H9 (cell line): ENCODE measurements around the gene ARG1. TPM values are rescaled to one million over a fixed set of nuclear protein-coding genes. Genes with fewer than 3 reads are reported as not detected.

Source experiments
- DNase-seq: peaks from one replicate; pipeline ENCODE4 v3.0.0-alpha.2; 2017
- H2AFZ ChIP-seq: one replicate; pipeline ENCODE4 v1.6.1; 2013; ENCODE audit warnings: mild to moderate bottlenecking, low read length, control low read depth, moderate library complexity
- H2AK5ac ChIP-seq: 2 replicates; pipeline ENCODE4 v1.6.1; 2013; ENCODE audit warnings: low read length, control low read depth, mixed read lengths; ENCODE audit not compliant: insufficient read length
- H2BK120ac ChIP-seq: one replicate; pipeline ENCODE4 v1.6.1; 2013; ENCODE audit warnings: low read depth, mild to moderate bottlenecking, low read length, control low read depth, inconsistent platforms; ENCODE audit not compliant: poor library complexity, severe bottlenecking
- H2BK12ac ChIP-seq: 2 replicates; pipeline ENCODE4 v1.6.1; 2013; ENCODE audit warnings: low read length, control low read depth, mixed read lengths, low read depth; ENCODE audit not compliant: insufficient read length
- H2BK15ac ChIP-seq: 2 replicates; pipeline ENCODE4 v1.6.1; 2013; ENCODE audit warnings: low read depth, low read length, control low read depth
- H2BK20ac ChIP-seq: one replicate; pipeline ENCODE4 v1.6.1; 2013; ENCODE audit warnings: low read depth, mild to moderate bottlenecking, low read length, control low read depth, inconsistent platforms; ENCODE audit not compliant: poor library complexity, severe bottlenecking
- H2BK5ac ChIP-seq: 2 replicates; pipeline ENCODE4 v1.6.1; 2013; ENCODE audit warnings: low read length, control low read depth, mixed read lengths; ENCODE audit not compliant: insufficient read length
- H3K14ac ChIP-seq: 2 replicates; pipeline ENCODE4 v1.6.1; 2013; ENCODE audit warnings: low read length, control low read depth; ENCODE audit not compliant: insufficient read depth
- H3K18ac ChIP-seq: 2 replicates; pipeline ENCODE4 v1.6.1; 2013; ENCODE audit warnings: low read depth, mild to moderate bottlenecking, mixed read lengths, low read length, control low read depth; ENCODE audit not compliant: insufficient read length
- H3K23ac ChIP-seq: 2 replicates; pipeline ENCODE4 v1.6.1; 2013; ENCODE audit warnings: low read length, control low read depth, mixed read lengths, low read depth; ENCODE audit not compliant: insufficient read length
- H3K23me2 ChIP-seq: 2 replicates; pipeline ENCODE4 v1.6.1; 2013; ENCODE audit warnings: low read depth, mild to moderate bottlenecking, mixed read lengths, low read length, control low read depth; ENCODE audit not compliant: insufficient read length, poor library complexity, severe bottlenecking
- H3K27ac ChIP-seq: 2 replicates; pipeline ENCODE4 v1.5.1; 2013; ENCODE audit warnings: low read length, control low read depth, mixed read lengths, low read depth; ENCODE audit not compliant: insufficient read length
- H3K27me3 ChIP-seq: 2 replicates; pipeline ENCODE4 v1.6.1; 2013; ENCODE audit warnings: low read length, control low read depth, inconsistent platforms; ENCODE audit not compliant: insufficient read depth
- H3K4ac ChIP-seq: 2 replicates; pipeline ENCODE4 v1.6.1; 2013; ENCODE audit warnings: low read depth, mild to moderate bottlenecking, control low read depth, inconsistent platforms, low read length, moderate library complexity
- H3K4me1 ChIP-seq: 2 replicates; pipeline ENCODE4 v1.6.1; 2013; ENCODE audit warnings: low read length, control low read depth, inconsistent platforms; ENCODE audit not compliant: insufficient read depth
- H3K4me2 ChIP-seq: 2 replicates; pipeline ENCODE4 v1.6.1; 2013; ENCODE audit warnings: low read length, control low read depth, mixed read lengths; ENCODE audit not compliant: insufficient read length, insufficient read depth
- H3K56ac ChIP-seq: 2 replicates; pipeline ENCODE4 v1.6.1; 2013; ENCODE audit warnings: low read depth, mild to moderate bottlenecking, mixed read lengths, low read length, control low read depth; ENCODE audit not compliant: insufficient read length
- H3K79me1 ChIP-seq: 2 replicates; pipeline ENCODE4 v1.6.1; 2013; ENCODE audit warnings: low read depth, mild to moderate bottlenecking, moderate library complexity, low read length, control low read depth, inconsistent platforms; ENCODE audit not compliant: insufficient read depth, poor library complexity, severe bottlenecking
- H3K79me2 ChIP-seq: 2 replicates; pipeline ENCODE4 v1.6.1; 2013; ENCODE audit warnings: low read length, control low read depth, inconsistent platforms; ENCODE audit not compliant: insufficient read depth
- H3K9ac ChIP-seq: 2 replicates; pipeline ENCODE4 v1.6.1; 2013; ENCODE audit warnings: low read length, control low read depth, mixed read lengths; ENCODE audit not compliant: insufficient read length; ENCODE audit errors: extremely low read depth
- H3K9me3 ChIP-seq: one replicate; pipeline ENCODE4 v1.6.1; 2013; ENCODE audit warnings: low read depth, low read length, inconsistent platforms; ENCODE audit not compliant: control insufficient read depth
- H3T11ph ChIP-seq: one replicate; pipeline ENCODE4 v1.6.1; 2013; ENCODE audit warnings: mild to moderate bottlenecking, low read length, control low read depth, inconsistent platforms
- H4K20me1 ChIP-seq: one replicate; pipeline ENCODE4 v1.6.1; 2013; ENCODE audit not compliant: control insufficient read depth, insufficient read length, insufficient read depth
- H4K5ac ChIP-seq: 2 replicates; pipeline ENCODE4 v1.6.1; 2013; ENCODE audit warnings: low read depth, mild to moderate bottlenecking, mixed read lengths, low read length, control low read depth; ENCODE audit not compliant: insufficient read length
- H4K8ac ChIP-seq: replicated peaks from 2 replicates; pipeline ENCODE4 v1.6.1; 2013; ENCODE audit warnings: low read length, control low read depth, mixed read lengths, low read depth; ENCODE audit not compliant: insufficient read length
- H4K91ac ChIP-seq: 2 replicates; pipeline ENCODE4 v1.6.1; 2013; ENCODE audit warnings: low read depth, mild to moderate bottlenecking, moderate library complexity, mixed read lengths, low read length, control low read depth; ENCODE audit not compliant: insufficient read length
- H3K27ac Mint-ChIP-seq, 3 experiments: 2 replicates in 2 of 3; 3 replicates in 1 of 3; pipeline ENCODE4 v1.8.0; 2020 to 2021; ENCODE audit warnings: mixed read lengths in 3 of 3, mild to moderate bottlenecking in 1 of 3, moderate library complexity in 1 of 3
- H3K27me3 Mint-ChIP-seq: 2 replicates; pipeline ENCODE4 v1.8.0; 2021; ENCODE audit warnings: low read depth, mild to moderate bottlenecking, moderate library complexity, mixed read lengths
- H3K36me3 Mint-ChIP-seq, 3 experiments: 2 replicates in 2 of 3; 3 replicates in 1 of 3; pipeline ENCODE4 v1.8.0; 2020 to 2021; ENCODE audit warnings: low read depth in 3 of 3, mixed read lengths in 3 of 3; ENCODE audit not compliant: insufficient read depth in 1 of 3
- H3K4me1 Mint-ChIP-seq, 2 experiments: 2 replicates each; pipeline ENCODE4 v1.8.0; 2020; ENCODE audit warnings: mixed read lengths in 2 of 2
- H3K4me3 Mint-ChIP-seq, 2 experiments: 2 replicates in 1 of 2; 3 replicates in 1 of 2; pipeline ENCODE4 v1.8.0; 2020 to 2021; ENCODE audit warnings: mild to moderate bottlenecking in 2 of 2, mixed read lengths in 2 of 2, moderate library complexity in 1 of 2
- H3K9me3 Mint-ChIP-seq, 2 experiments: 2 replicates in 1 of 2; 3 replicates in 1 of 2; pipeline ENCODE4 v1.8.0; 2020; ENCODE audit warnings: mild to moderate bottlenecking in 2 of 2, mixed read lengths in 2 of 2, moderate library complexity in 1 of 2
- WGBS: extraction: QIAGEN DNeasy Blood & Tissue Kit; methylation state at CpG from one replicate; pipeline ENCODE4 v1.1.7; 2013; ENCODE audit warnings: missing lambda C conversion rate, low lambda C conversion rate, mixed read lengths; ENCODE audit not compliant: insufficient read length; ENCODE audit errors: extremely low coverage; 5-methylcytosine and 5-hydroxymethylcytosine counted together
- total RNA-seq: library from RNA; stranded (reverse); gene quantifications from 2 replicates; pipeline ENCODE4 v1.2.1, GENCODE V29; 2021
- TF ChIP-seq, protein P1 (sequence below): fragments of 200-600 bp; sonication (generic); conservative IDR thresholded peaks from 3 replicates; pipeline ENCODE4 v1.8.0; 2021; ENCODE audit warnings: antibody characterized with exemption, mild to moderate bottlenecking

Gene ARG1
- total RNA-seq, 1 experiment from 2014 or later: not detected

DNA sequence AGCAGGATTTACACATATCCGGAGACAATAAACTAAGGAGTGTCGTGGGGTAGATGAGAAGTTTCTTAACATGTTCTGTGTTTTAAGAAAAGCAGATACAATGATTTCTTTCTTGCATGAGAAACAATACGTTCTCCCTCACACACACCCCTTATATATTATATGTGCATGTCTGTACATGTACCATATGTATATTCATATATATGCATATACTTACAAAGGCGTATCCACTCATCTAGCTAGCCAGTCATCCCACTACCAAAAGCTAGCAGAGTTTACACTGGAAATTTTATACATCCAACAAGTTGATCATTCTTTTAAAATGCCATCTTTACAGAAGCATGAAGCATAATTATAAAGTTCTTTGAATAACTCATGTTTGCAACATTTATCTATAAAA is 14.9 kb downstream of the ARG1 start:
- Mint-ChIP-seq H3K4me3 (no peak overlapping the region), H3K27me3 (no peaks in the 10 kb centered on the region), H3K4me1 (no peaks in the 10 kb centered on the region), H3K36me3 (peaks cover 6 to 43% (median 42%) of the 10 kb centered on the region in 3 experiments; a peak in 6 of 7 replicates), H3K27ac (no peak overlapping the region), H3K9me3 (no peaks in the 10 kb centered on the region)
- no peaks in the 10 kb centered on the region for H3K79me2 ChIP-seq
- no peaks in the 10 kb centered on the region for H3K79me1 ChIP-seq
- no peak overlapping the region for H2BK5ac ChIP-seq
- TF ChIP-seq, protein P1, sequence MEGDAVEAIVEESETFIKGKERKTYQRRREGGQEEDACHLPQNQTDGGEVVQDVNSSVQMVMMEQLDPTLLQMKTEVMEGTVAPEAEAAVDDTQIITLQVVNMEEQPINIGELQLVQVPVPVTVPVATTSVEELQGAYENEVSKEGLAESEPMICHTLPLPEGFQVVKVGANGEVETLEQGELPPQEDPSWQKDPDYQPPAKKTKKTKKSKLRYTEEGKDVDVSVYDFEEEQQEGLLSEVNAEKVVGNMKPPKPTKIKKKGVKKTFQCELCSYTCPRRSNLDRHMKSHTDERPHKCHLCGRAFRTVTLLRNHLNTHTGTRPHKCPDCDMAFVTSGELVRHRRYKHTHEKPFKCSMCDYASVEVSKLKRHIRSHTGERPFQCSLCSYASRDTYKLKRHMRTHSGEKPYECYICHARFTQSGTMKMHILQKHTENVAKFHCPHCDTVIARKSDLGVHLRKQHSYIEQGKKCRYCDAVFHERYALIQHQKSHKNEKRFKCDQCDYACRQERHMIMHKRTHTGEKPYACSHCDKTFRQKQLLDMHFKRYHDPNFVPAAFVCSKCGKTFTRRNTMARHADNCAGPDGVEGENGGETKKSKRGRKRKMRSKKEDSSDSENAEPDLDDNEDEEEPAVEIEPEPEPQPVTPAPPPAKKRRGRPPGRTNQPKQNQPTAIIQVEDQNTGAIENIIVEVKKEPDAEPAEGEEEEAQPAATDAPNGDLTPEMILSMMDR: no peak
- no peaks in the 10 kb centered on the region for H3K23me2 ChIP-seq
- H3K4me2 ChIP-seq: no peak overlapping the region
- no peak overlapping the region for H3K4ac ChIP-seq
- no peak overlapping the region for H3K56ac ChIP-seq
- no peak overlapping the region for H4K91ac ChIP-seq
- DNase-seq: no peak
- no peak overlapping the region for H4K8ac ChIP-seq
- no peak overlapping the region for H2AK5ac ChIP-seq
- H4K20me1 ChIP-seq: no peaks in the 10 kb centered on the region
- no peak overlapping the region for H3K9ac ChIP-seq
- H2AFZ ChIP-seq: no peak overlapping the region
- H2BK120ac ChIP-seq: no peak overlapping the region
- H3K27me3 ChIP-seq: no peaks in the 10 kb centered on the region
- H3K4me1 ChIP-seq: no peaks in the 10 kb centered on the region
- no peaks in the 10 kb centered on the region for H3K9me3 ChIP-seq
- no peak overlapping the region for H4K5ac ChIP-seq
- H3T11ph ChIP-seq: no peak overlapping the region
- no peak overlapping the region for H3K14ac ChIP-seq
- no peak overlapping the region for H2BK20ac ChIP-seq
- no peak overlapping the region for H3K23ac ChIP-seq
- no peak overlapping the region for H3K18ac ChIP-seq
- no CpG with 5 or more reads among the region's 4 CpGs for WGBS
- no peak overlapping the region for H3K27ac ChIP-seq
- H2BK12ac ChIP-seq: no peak overlapping the region
- no peak overlapping the region for H2BK15ac ChIP-seq
